Right atrium auricular region (tissue), 2 donors: ENCODE results near the gene FAM161A. TPM values are rescaled to one million over a fixed set of nuclear protein-coding genes. Genes with fewer than 3 reads are reported as not detected.
"Not testable (repeated sequence)": the region's sequence is repeated elsewhere in the genome, so short reads cannot be mapped to it uniquely, and the experiment has no call there.

ENCODE experiments used
- DNase-seq: peaks from one replicate; pipeline ENCODE4 v3.0.0-alpha.2; 2019; ENCODE audit warnings: low spot score
- H3K27ac ChIP-seq, 2 donors: fragments of 200-600 bp; sonication (generic); 1 replicate in 1 of 2; 2 replicates in 1 of 2; pipeline ENCODE4 v1.5.1; 2016 to 2019
- H3K27me3 ChIP-seq, 2 donors: fragments of 200-600 bp; sonication (generic); one replicate each; pipeline versions ENCODE4 v1.5.1 to v1.6.0; 2017 to 2019
- H3K36me3 ChIP-seq: fragments of 200-600 bp; sonication (generic); one replicate; pipeline ENCODE4 v1.5.1; 2016
- H3K4me1 ChIP-seq, 2 donors: fragments of 200-600 bp; sonication (generic); one replicate each; pipeline versions ENCODE4 v1.5.1 to v1.6.0; 2017 to 2019
- H3K4me3 ChIP-seq, 2 donors: fragments of 200-600 bp; sonication (generic); 1 replicate in 1 of 2; 2 replicates in 1 of 2; pipeline ENCODE4 v1.5.1; 2017 to 2019; ENCODE audit warnings: mild to moderate bottlenecking in 1 of 2, moderate library complexity in 1 of 2
- H3K9me3 ChIP-seq, 2 donors: fragments of 200-600 bp; sonication (generic); one replicate each; pipeline ENCODE4 v1.5.1; 2019
- CTCF ChIP-seq, 2 donors: fragments of 200-600 bp; sonication (generic); IDR thresholded peaks; one replicate each; pipeline ENCODE4 v1.5.1; 2019; ENCODE audit warnings: antibody characterized with exemption in 2 of 2
- total RNA-seq, 2 donors: library from RNA; depleted of rRNA; stranded (reverse); fragments of >200 nt; gene quantifications; one replicate each; pipeline ENCODE4 v1.1.0, GENCODE V29; 2016

The FAM161A gene
- total RNA-seq, 2 donors from 2014 or later, result 0.41 to 1.8 TPM

- no peak for TF ChIP-seq CTCF (IDR thresholded peaks at IDR 0.05)
- no peaks in the 10 kb centered on the region for H3K9me3 ChIP-seq
- no peak overlapping the region for H3K27ac ChIP-seq
- DNase-seq, result no peak
- no peaks in the 10 kb centered on the region for H3K36me3 ChIP-seq
- no peak overlapping the region for H3K4me3 ChIP-seq
- no peaks in the 10 kb centered on the region for H3K27me3 ChIP-seq
- H3K4me1 ChIP-seq, result no peaks in the 10 kb centered on the region
These were observed 51.3 kb downstream of the FAM161A start for GRCh38 chr2:61802548-61802947.

- no peak overlapping the region for H3K27ac ChIP-seq
- H3K9me3 ChIP-seq, result no peaks in the 10 kb centered on the region
- H3K27me3 ChIP-seq, result no peaks in the 10 kb centered on the region
- no peaks in the 10 kb centered on the region for H3K36me3 ChIP-seq
- H3K4me1 ChIP-seq, result no peaks in the 10 kb centered on the region
- no peak for TF ChIP-seq CTCF (IDR thresholded peaks at IDR 0.05)
- DNase-seq, result no peak
- no peak overlapping the region for H3K4me3 ChIP-seq
These were observed 54.8 kb downstream of the FAM161A start for GRCh38 chr2:61799099-61799498.

GRCh38 chr2:61797446-61797845 is 56.4 kb downstream of the FAM161A start:
- not testable (repeated sequence) for H3K36me3 ChIP-seq, H3K27ac ChIP-seq, H3K9me3 ChIP-seq, H3K27me3 ChIP-seq, DNase-seq, H3K4me3 ChIP-seq, H3K4me1 ChIP-seq

- Histone ChIP-seq H3K27ac (no peak overlapping the region), H3K4me3 (no peak overlapping the region), H3K4me1 (no peaks in the 10 kb centered on the region), H3K9me3 (no peaks in the 10 kb centered on the region), H3K27me3 (no peaks in the 10 kb centered on the region), H3K36me3 (no peaks in the 10 kb centered on the region)
- no peak for TF ChIP-seq CTCF (IDR thresholded peaks at IDR 0.05)
- no peak for DNase-seq
These were observed 58.5 kb downstream of the FAM161A start for GRCh38 chr2:61795408-61795807.

- TF ChIP-seq CTCF (IDR thresholded peaks at IDR 0.05), result peak; percentile 28 to 70
- no peaks in the 10 kb centered on the region for H3K4me1 ChIP-seq
- H3K36me3 ChIP-seq, result no peaks in the 10 kb centered on the region
- no peak overlapping the region for H3K27ac ChIP-seq
- H3K4me3 ChIP-seq, result no peak overlapping the region
- no peak for DNase-seq
- H3K27me3 ChIP-seq, result no peaks in the 10 kb centered on the region
- no peaks in the 10 kb centered on the region for H3K9me3 ChIP-seq
These were observed 60.4 kb downstream of the FAM161A start for GRCh38 chr2:61793389-61793836.

- H3K4me3 ChIP-seq, result no peak overlapping the region
- H3K9me3 ChIP-seq, result no peaks in the 10 kb centered on the region
- no peak for DNase-seq
- no peaks in the 10 kb centered on the region for H3K36me3 ChIP-seq
- no peak overlapping the region for H3K27ac ChIP-seq
- H3K27me3 ChIP-seq, result no peaks in the 10 kb centered on the region
- H3K4me1 ChIP-seq, result no peaks in the 10 kb centered on the region
- TF ChIP-seq CTCF (IDR thresholded peaks at IDR 0.05), result no peak
These were observed 61.4 kb downstream of the FAM161A start for GRCh38 chr2:61792355-61792890.
